Superior temporal gyrus (tissue), 1 donor: Measurements from ENCODE around the gene NPEPL1.
"Not testable (repeated sequence)": the region's sequence is repeated elsewhere in the genome, so short reads cannot be mapped to it uniquely, and the experiment has no call there.

Experiments
- DNase-seq: peaks from one replicate; pipeline ENCODE4 v3.0.0-alpha.2; 2016; ENCODE audit errors: extremely low spot score

The NPEPL1 gene, protein sequence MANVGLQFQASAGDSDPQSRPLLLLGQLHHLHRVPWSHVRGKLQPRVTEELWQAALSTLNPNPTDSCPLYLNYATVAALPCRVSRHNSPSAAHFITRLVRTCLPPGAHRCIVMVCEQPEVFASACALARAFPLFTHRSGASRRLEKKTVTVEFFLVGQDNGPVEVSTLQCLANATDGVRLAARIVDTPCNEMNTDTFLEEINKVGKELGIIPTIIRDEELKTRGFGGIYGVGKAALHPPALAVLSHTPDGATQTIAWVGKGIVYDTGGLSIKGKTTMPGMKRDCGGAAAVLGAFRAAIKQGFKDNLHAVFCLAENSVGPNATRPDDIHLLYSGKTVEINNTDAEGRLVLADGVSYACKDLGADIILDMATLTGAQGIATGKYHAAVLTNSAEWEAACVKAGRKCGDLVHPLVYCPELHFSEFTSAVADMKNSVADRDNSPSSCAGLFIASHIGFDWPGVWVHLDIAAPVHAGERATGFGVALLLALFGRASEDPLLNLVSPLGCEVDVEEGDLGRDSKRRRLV

GRCh38 chr20:58692579-58693225 is at the start of gene NPEPL1:
Gene NPEPL1 (plus strand): TSS chr20:58692800. CDS start chr20:58692901, 101 bp downstream.
- DNase-seq: no peak

GRCh38 chr20:58642896-58643295 is 49.7 kb upstream of the NPEPL1 start:
- not testable (repeated sequence) for DNase-seq

GRCh38 chr20:58645412-58645968 is 47.1 kb upstream of the NPEPL1 start:
- DNase-seq: no peak

GRCh38 chr20:58646257-58646656 is 46.3 kb upstream of the NPEPL1 start:
- DNase-seq: no peak

DNA sequence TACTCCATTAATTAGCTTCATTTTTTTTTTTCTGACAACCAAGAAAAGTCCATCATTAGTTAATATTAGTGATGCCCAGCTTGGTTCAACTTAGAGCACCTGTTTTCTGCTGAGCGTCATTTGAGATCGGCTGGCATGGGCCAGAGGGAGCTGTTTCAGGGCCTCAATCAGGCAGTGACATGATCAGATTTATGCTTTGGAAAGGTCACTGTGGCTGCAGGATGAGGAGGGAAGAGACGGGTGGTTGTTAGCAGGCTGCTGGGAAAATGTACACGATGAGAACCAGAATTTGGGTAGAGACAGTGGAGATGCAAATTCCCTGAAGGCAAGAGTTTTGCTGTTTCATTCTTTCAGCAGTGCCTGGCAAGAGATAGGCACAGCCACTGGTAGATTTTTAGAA is 45.9 kb upstream of the NPEPL1 start:
- DNase-seq: no peak

GRCh38 chr20:58647162-58647795 is 45.3 kb upstream of the NPEPL1 start:
- DNase-seq: no peak

- no peak for DNase-seq
Observed at GRCh38 chr20:58647796-58648501, 44.7 kb upstream of the NPEPL1 start.

DNA sequence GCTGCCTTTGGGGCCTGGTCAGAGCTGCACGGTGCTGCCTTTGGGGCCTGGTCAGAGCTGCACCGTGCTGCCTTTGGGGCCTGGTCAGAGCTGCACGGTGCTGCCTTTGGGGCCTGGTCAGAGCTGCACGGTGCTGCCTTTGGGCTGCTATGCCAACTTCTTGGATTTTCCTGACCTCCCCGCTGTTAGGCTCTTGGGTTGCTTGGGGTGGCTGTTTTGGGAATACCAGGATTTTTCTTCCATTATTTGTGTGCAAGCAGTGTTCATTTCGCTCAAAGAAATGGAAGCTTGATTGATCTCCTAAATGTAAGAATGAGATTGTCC is 44.1 kb upstream of the NPEPL1 start:
- not testable (repeated sequence) for DNase-seq

DNA sequence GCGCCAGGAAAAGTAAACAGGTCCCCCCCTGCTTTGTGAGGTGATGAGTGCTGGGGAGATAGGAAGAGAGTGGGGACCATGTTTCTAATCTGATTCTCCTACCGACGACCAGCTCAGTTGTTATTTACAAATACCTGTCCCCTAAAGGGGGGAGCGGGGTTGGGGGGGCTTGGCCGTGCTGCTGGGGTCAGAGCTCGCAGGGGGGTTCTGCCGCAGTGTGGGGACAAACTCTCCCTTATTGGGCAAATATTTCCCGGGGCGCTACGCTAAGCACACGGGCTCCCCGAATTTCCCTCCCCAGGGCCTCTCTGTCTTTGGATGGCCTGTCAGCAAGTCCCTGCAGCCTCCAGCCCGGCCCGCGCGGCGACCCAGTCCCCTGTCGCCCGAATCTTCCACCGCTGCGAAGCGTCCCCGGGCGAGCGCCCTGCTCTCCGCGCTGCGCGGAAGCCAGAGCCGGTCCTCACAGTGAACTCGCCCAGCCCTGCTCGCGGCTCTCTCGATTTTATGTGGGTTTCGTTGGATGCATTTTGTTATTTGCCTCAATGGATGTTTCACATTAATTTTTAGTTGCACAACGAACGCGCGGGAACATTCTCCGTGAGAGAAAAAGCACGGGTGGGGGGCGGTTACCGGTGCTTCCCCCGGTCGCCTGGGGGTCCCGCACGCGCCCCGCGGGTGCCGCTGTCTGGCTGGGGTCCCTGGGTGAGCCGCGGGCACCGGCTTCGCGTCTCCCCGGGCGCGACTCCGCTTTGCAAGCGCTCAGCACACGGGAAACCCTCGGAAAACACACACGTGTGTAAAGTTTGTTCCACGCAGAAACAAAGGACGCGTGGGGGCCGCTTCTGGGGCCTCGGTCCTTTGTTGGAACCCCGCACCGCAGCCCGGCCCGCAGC is 43.1 kb upstream of the NPEPL1 start:
- no peak for DNase-seq

DNA sequence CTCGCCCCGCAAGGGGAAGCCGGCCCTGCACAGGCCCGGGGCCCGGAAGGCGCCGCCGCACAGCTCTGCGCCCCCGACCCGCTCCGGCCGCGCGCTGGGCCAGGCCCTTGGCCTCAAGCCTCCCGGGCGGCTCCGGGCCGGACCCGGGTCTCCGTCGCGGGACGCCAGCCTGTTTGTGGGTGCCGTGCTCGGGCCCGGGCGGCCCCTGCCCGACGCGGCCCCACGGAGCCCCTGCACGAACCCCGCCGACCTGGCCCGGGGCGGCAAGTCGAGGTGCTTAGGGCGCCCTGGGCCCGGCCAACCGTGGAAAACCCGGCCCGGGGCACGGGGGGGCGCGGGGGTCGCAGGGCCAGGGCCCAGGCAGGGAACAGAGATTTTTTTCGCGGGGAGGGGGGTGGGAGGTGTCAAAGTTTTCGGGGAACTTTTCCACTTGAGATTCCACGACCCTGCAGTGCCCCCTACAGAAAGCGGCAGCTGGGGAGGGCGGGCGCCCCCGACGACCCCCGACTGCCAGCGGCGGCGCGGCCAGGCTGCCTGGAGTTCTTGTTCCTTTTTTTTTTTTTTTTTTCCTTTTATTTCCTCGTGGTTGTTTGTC is 42.3 kb upstream of the NPEPL1 start:
- no peak for DNase-seq

DNA sequence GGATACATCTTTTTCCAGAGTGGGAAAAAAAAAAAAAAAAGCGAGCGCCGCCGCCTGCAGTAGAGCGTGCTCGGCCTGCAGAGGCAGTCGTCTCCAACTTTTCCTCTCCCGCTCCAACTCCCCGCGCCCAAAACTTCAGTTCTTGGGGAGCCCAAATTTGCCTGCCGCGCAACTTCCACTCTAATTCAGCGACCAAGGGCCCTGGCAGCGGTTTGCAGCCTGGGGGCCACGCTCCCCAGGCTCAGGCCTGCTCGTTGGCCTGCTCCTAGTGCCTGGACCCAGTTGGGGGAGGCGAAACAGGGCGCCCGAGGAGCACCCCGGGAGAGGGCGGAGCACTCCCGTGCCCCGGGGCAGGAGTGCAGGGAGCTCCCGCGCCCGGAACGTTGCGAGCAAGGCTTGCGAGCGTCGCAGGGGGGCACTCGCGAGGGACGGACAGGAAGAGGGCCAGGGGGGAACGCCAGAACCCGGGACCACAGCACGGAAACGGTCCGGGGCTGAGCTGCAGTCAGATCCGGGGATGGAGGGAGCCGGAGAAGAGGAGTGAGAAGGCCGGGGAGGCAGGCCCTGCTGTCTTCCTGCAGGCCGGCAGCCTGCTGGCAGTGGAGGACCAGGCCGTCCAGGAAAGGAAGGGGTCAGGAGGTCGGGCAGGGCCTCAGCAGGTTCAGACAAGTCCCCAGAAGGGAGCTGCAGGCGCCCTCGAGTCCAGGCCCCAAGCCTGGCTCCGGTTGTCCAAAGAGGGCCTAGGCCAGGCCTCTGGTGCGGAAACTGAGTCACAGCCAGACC is 41.6 kb upstream of the NPEPL1 start, which contains the start of gene STX16:
TSS of gene STX16 (plus strand) at position 508 of the 783 bp plus-strand sequence. CDS start 724 bp downstream, outside the sequence.
- DNase-seq: peak; percentile 90

GRCh38 chr20:58651559-58651945 is 41.0 kb upstream of the NPEPL1 start:
- DNase-seq: no peak

DNA sequence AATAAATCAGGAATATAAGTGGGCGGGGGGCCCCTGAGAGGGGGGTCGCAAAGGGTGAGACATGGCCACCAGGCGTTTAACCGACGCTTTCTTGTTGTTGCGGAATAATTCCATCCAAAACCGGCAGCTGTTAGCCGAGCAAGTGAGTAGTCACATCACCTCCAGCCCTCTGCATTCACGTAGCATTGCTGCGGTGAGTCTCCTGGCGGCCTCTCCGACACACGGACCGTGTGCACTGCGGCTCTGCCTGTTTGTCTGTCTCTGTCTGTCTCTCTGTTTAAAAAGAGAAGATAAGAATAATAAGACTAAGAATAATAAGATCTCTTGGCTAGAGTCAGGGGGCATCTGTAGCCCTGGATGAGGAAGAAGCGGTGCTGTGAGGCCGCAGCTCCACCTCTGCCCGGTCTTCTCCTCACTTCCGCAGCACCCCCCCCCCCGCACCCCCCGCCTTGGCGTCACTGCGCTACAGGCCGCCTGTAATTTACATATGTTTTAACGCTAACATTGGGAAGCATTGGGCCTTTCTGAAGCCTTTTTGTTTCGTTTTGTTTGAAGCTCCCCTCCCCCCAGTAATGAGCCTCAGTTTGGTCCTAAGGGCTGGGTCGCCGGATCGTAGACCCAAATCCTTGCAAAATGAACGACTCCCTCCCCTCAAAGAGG is 40.5 kb upstream of the NPEPL1 start:
- DNase-seq: peak; percentile 50

- DNase-seq: no peak
Observed at GRCh38 chr20:58652606-58653294, 39.9 kb upstream of the NPEPL1 start.

DNA sequence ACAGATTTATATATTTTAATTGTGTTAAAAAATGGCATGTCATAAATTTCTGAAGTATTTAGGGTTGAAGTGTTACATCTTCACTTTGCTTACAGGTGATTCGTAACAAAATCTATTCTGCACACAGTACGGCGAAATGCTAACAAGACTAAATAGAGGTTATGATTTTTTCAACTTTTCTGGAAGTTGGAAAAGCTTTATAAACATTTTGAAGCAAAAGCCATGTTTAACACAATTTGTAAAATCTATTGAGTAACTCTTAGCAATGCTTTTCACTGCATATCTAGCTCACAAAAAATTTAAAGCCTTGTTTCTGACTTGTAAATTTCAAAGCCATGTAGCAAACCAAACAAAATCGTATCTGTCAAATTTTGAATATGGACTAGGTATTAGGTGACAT is 38.3 kb upstream of the NPEPL1 start:
- DNase-seq: no peak

DNA sequence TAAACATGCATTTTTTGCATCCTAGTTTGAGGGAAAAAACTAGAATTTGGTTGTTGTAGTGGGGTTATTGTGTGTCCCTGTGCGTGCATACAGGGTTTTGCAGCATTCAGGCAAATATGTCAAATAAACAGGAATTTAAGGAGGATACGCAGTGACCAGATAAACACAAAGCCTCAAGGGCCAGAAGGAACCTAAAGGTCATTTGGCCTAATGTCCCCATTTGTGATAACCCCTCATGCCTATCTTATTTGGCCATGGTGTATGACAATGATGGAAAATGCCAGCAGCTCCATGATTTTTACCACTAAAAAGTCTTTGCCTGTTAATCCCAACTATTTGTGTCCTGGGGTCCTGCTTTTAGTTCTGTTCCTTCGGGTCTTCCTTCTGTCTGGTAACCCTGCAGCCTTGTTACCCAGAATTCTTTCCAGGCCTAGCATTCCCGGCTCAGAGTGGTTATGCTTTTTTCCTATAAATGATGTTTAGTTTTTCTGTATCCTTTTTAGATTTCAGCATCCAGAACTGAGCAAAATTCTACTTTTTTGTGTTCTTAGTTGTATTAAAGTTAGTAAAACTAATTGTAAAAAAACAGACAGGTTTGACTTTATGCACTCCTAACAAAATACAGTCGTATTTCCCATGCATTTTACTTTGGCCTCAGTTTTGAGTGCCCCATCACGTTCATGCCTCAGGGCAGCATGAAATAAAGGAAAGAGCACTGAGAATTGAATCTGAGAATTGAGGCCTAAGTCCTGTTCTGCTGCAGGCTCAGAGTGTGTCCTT is 37.1 kb upstream of the NPEPL1 start:
- no peak for DNase-seq

- DNase-seq: no peak
Observed at GRCh38 chr20:58656831-58657230, 35.8 kb upstream of the NPEPL1 start.
